ENCODE results near the gene PKD1L1. TPM values are rescaled to one million over a fixed set of nuclear protein-coding genes. Genes with fewer than 3 reads are reported as not detected.

Gene PKD1L1
- total RNA-seq, 4 donors from 2014 or later: 0.18 to 0.83 (median 0.44) TPM

DNA sequence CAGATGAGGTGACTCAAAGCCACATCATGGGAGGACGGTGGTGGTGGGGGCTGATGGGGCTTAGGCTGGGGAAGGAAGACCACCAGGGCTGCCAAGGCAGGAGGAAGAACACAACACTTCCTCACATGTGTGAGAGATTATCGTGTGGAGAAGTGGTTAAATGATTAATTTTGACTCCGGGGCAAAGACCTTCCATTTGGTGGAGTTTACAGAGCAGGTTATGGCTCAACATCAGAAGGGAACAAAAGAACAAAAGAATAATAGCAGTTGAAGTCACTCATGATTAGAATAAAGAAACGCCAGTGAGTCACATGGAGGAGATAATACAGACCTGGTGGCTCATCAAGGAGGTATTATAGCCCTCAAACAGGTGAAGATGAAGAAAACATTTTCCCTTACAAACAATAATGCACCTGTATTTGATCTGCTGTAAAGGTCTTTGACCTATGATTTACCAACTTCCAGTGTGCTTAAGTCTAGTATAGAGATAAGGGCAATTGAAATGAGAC lies 170.1 kb downstream of the PKD1L1 start:
- TF ChIP-seq CTCF (IDR thresholded peaks at IDR 0.05) (no peak), POLR2A (IDR thresholded peaks at IDR 0.05) (no peak)
- Histone ChIP-seq H3K27ac (no peak overlapping the region), H3K4me1 (no peaks in the 10 kb centered on the region), H3K4me3 (no peak overlapping the region), H3K9me3 (no peaks in the 10 kb centered on the region), H3K36me3 (no peaks in the 10 kb centered on the region), H3K27me3 (no peaks in the 10 kb centered on the region)
- no peak for DNase-seq

DNA sequence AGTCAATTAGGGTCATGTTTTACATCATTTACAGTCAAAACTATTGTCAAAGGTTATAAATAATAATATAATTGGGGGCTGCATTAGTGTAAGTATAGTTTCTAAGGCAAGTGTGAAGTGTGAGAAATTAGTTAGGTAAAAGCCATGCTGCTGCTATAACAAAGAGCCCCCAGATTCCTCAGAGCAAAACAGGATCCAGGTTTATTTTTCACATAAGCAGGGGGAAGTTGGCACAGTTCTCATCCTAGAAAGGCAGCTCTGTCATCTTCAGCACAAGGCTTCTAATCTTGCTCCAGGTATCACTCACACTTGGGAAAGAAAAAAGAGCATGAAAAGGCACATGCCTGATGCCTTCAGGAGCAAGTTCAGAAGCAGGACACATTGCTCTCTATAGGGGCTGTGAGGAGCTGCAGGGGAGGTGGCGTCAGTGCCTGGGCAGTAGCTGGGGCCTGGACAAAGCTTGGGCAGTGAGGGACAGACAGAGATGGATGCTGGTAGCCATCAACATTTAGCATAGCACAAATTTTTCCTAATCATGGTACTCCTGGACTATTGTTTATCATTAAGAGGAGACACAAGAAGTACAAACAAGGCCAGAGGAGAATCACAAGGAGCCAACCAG lies 170.6 kb downstream of the PKD1L1 start:
- Histone ChIP-seq H3K4me3 (no peak overlapping the region), H3K4me1 (no peaks in the 10 kb centered on the region), H3K27me3 (no peaks in the 10 kb centered on the region), H3K27ac (no peak overlapping the region), H3K9me3 (no peaks in the 10 kb centered on the region), H3K36me3 (no peaks in the 10 kb centered on the region)
- no peak for TF ChIP-seq POLR2A (IDR thresholded peaks at IDR 0.05)
- no peak for TF ChIP-seq CTCF (IDR thresholded peaks at IDR 0.05)
- DNase-seq: no peak

GRCh38 chr7:47776335-47776734 lies 171.9 kb downstream of the PKD1L1 start:
- Histone ChIP-seq H3K36me3 (no peaks in the 10 kb centered on the region), H3K4me1 (no peaks in the 10 kb centered on the region), H3K4me3 (no peak overlapping the region), H3K27me3 (no peaks in the 10 kb centered on the region), H3K27ac (no peak overlapping the region), H3K9me3 (no peaks in the 10 kb centered on the region)
- no peak for DNase-seq
- TF ChIP-seq POLR2A (IDR thresholded peaks at IDR 0.05): no peak
- TF ChIP-seq CTCF (IDR thresholded peaks at IDR 0.05): no peak

DNA sequence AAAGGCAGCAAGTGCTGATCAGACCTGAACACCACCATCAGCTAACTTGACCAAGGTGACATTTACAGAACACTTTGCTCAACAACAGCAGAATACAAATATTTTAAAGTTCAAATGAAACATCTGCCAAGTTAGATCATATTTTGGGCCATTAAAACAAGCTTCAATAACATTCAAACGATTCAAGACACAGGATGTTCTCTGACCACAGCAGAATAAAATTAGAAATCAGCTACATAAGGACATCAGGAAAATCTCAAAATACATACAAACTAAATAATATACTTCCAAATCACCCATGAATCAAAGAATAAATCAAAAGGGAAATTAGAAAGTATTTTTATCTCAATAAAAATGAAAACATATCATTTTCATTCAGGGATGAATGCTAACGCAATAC lies 173.0 kb downstream of the PKD1L1 start:
- Histone ChIP-seq H3K36me3 (no peaks in the 10 kb centered on the region), H3K9me3 (no peaks in the 10 kb centered on the region), H3K4me3 (no peak overlapping the region), H3K27ac (no peak overlapping the region), H3K27me3 (no peaks in the 10 kb centered on the region), H3K4me1 (no peaks in the 10 kb centered on the region)
- TF ChIP-seq POLR2A (IDR thresholded peaks at IDR 0.05) (no peak), CTCF (IDR thresholded peaks at IDR 0.05) (no peak)
- no peak for DNase-seq

GRCh38 chr7:47772492-47772891 lies 175.8 kb downstream of the PKD1L1 start:
- DNase-seq: no peak
- TF ChIP-seq CTCF (IDR thresholded peaks at IDR 0.05) (no peak), POLR2A (IDR thresholded peaks at IDR 0.05) (no peak)
- H3K27ac ChIP-seq: no peak overlapping the region
- no peaks in the 10 kb centered on the region for H3K36me3 ChIP-seq
- no peaks in the 10 kb centered on the region for H3K4me1 ChIP-seq
- H3K9me3 ChIP-seq: no peaks in the 10 kb centered on the region
- no peaks in the 10 kb centered on the region for H3K27me3 ChIP-seq
- H3K4me3 ChIP-seq: no peak overlapping the region

- H3K4me3 ChIP-seq: no peak overlapping the region
- H3K27ac ChIP-seq: no peak overlapping the region
- no peaks in the 10 kb centered on the region for H3K4me1 ChIP-seq
- TF ChIP-seq CTCF (IDR thresholded peaks at IDR 0.05) (no peak), POLR2A (IDR thresholded peaks at IDR 0.05) (no peak)
- DNase-seq: no peak
- no peaks in the 10 kb centered on the region for H3K27me3 ChIP-seq
- no peaks in the 10 kb centered on the region for H3K36me3 ChIP-seq
- H3K9me3 ChIP-seq: no peaks in the 10 kb centered on the region
Observed at GRCh38 chr7:47771990-47772360, 176.3 kb downstream of the PKD1L1 start.
